Liver (tissue), 9 donors: ENCODE measurements around the gene BACH1. TPM values are rescaled to one million over a fixed set of nuclear protein-coding genes. Genes with fewer than 3 reads are reported as not detected.

Experiments
- DNase-seq: peaks from one replicate; pipeline ENCODE4 v3.0.0-alpha.2; 2017; ENCODE audit warnings: low spot score
- H3K27ac ChIP-seq, 2 donors: one replicate each; pipeline ENCODE4 v1.7.0; 2013; ENCODE audit warnings: inconsistent platforms in 2 of 2, low read length in 2 of 2, control low read depth in 1 of 2, low read depth in 1 of 2, mild to moderate bottlenecking in 1 of 2
- H3K27me3 ChIP-seq, 4 donors: one replicate each; pipeline versions ENCODE4 v1.6.1 to v1.7.0; 2013; ENCODE audit warnings: low read length in 3 of 4, inconsistent platforms in 1 of 4, mild to moderate bottlenecking in 1 of 4, moderate library complexity in 1 of 4; ENCODE audit not compliant: control insufficient read depth in 4 of 4, insufficient read depth in 4 of 4
- H3K36me3 ChIP-seq, 4 donors: one replicate each; pipeline versions ENCODE4 v1.6.1 to v1.7.0; 2013; ENCODE audit warnings: low read length in 3 of 4, mild to moderate bottlenecking in 3 of 4, low read depth in 1 of 4, moderate library complexity in 1 of 4; ENCODE audit not compliant: control insufficient read depth in 4 of 4, insufficient read depth in 3 of 4
- H3K4me1 ChIP-seq, 4 donors: one replicate each; pipeline versions ENCODE4 v1.6.1 to v1.7.0; 2013; ENCODE audit warnings: low read length in 3 of 4, mild to moderate bottlenecking in 3 of 4, moderate library complexity in 1 of 4; ENCODE audit not compliant: control insufficient read depth in 4 of 4, insufficient read depth in 4 of 4
- H3K4me3 ChIP-seq, 3 donors: one replicate each; pipeline versions ENCODE4 v1.6.1 to v1.7.0; 2013; ENCODE audit warnings: low read length in 3 of 3, control low read depth in 1 of 3, low read depth in 1 of 3, mild to moderate bottlenecking in 1 of 3
- H3K9ac ChIP-seq, 2 donors: one replicate each; pipeline ENCODE4 v1.7.0; 2013; ENCODE audit warnings: low read length in 2 of 2, mild to moderate bottlenecking in 2 of 2, moderate library complexity in 2 of 2, control low read depth in 1 of 2, low read depth in 1 of 2
- H3K9me3 ChIP-seq, 4 donors: one replicate each; pipeline versions ENCODE4 v1.6.1 to v1.7.0; 2013; ENCODE audit warnings: low read length in 3 of 4; ENCODE audit not compliant: control insufficient read depth in 4 of 4
- CTCF ChIP-seq: fragments of 150-350 bp; IDR thresholded peaks from 2 replicates; pipeline ENCODE4 v1.5.1; 2017; ENCODE audit warnings: improper control_type of control experiment, low read depth, low read length; ENCODE audit not compliant: missing input control
- EGR1 ChIP-seq, 2 donors: IDR thresholded peaks; 2 replicates each; pipeline ENCODE4 v1.6.1; 2016 to 2018; ENCODE audit warnings: antibody characterized with exemption in 2 of 2, low read depth in 2 of 2
- FOXA1 ChIP-seq: IDR thresholded peaks from 2 replicates; pipeline ENCODE4 v1.6.1; 2016; ENCODE audit warnings: antibody characterized with exemption
- FOXA2 ChIP-seq: IDR thresholded peaks from 2 replicates; pipeline ENCODE4 v1.6.1; 2016; ENCODE audit warnings: antibody characterized with exemption
- GABPA ChIP-seq, 2 donors: IDR thresholded peaks in 1 of 2; conservative IDR thresholded peaks in 1 of 2; 2 replicates each; pipeline ENCODE4 v1.6.1; 2016; ENCODE audit warnings: antibody characterized with exemption in 2 of 2, mild to moderate bottlenecking in 1 of 2, moderate library complexity in 1 of 2
- HNF4A ChIP-seq, 2 donors: conservative IDR thresholded peaks; 2 replicates each; pipeline ENCODE4 v1.6.1; 2016; ENCODE audit warnings: antibody characterized with exemption in 2 of 2, mild to moderate bottlenecking in 2 of 2
- HNF4G ChIP-seq: IDR thresholded peaks from 2 replicates; pipeline ENCODE4 v1.6.1; 2016; ENCODE audit warnings: antibody characterized with exemption
- JUND ChIP-seq, 2 donors: IDR thresholded peaks; 2 replicates each; pipeline ENCODE4 v1.6.1; 2016; ENCODE audit warnings: antibody characterized with exemption in 2 of 2
- RAD21 ChIP-seq, 2 donors: IDR thresholded peaks; 2 replicates each; pipeline ENCODE4 v1.6.1; 2016; ENCODE audit warnings: antibody characterized with exemption in 2 of 2, mild to moderate bottlenecking in 2 of 2
- RXRA ChIP-seq, 2 donors: IDR thresholded peaks; 2 replicates each; pipeline ENCODE4 v1.6.1; 2017 to 2018; ENCODE audit warnings: antibody characterized with exemption in 2 of 2, mild to moderate bottlenecking in 1 of 2
- SP1 ChIP-seq: IDR thresholded peaks from 2 replicates; pipeline ENCODE4 v1.6.1; 2018; ENCODE audit warnings: antibody characterized with exemption, mild to moderate bottlenecking
- TAF1 ChIP-seq: conservative IDR thresholded peaks from 2 replicates; pipeline ENCODE4 v1.6.1; 2016; ENCODE audit warnings: antibody characterized with exemption, mild to moderate bottlenecking
- YY1 ChIP-seq: IDR thresholded peaks from 2 replicates; pipeline ENCODE4 v1.6.1; 2016; ENCODE audit warnings: antibody characterized with exemption, mild to moderate bottlenecking
- WGBS: extraction: QIAGEN DNeasy Blood & Tissue Kit; methylation state at CpG from one replicate; pipeline ENCODE4 v1.1.7; 2013; 5-methylcytosine and 5-hydroxymethylcytosine counted together
- polyA plus RNA-seq, 2 donors: library from polyadenylated mRNA; stranded (reverse) in 1 of 2; unstranded in 1 of 2; fragments of 200-250 nt in 1 of 2; fragments of >200 nt in 1 of 2; fragmentation: Nextera tagmentation in 1 of 2; extraction: Ambion mirVana in 1 of 2; gene quantifications; one replicate each; pipeline versions ENCODE4 v1.2.1 to v1.2.3, GENCODE V29; 2013 to 2015
- total RNA-seq, 2 donors: library from RNA; depleted of rRNA; stranded (reverse); fragments of >200 nt; gene quantifications; one replicate each; pipeline ENCODE4 v1.2.3, GENCODE V29; 2014
- TF ChIP-seq, protein P1 (sequence below): IDR thresholded peaks from 2 replicates; pipeline ENCODE4 v1.6.1; 2016; ENCODE audit warnings: antibody characterized with exemption
- TF ChIP-seq, protein P2 (sequence below): IDR thresholded peaks from 2 replicates; pipeline ENCODE4 v1.6.1; 2016; ENCODE audit warnings: antibody characterized with exemption
- TF ChIP-seq, protein P3 (sequence below): IDR thresholded peaks from 2 replicates; pipeline ENCODE4 v1.6.1; 2016; ENCODE audit warnings: antibody characterized with exemption
- donor health status: healthy.
- donor health status: healthy.
- donor health status: healthy.
- donor health status: healthy.
- donor health status: healthy.

The BACH1 gene
- total and polyA plus RNA-seq, 4 donors = 7.5 to 47.1 (median 19.9) TPM

DNA sequence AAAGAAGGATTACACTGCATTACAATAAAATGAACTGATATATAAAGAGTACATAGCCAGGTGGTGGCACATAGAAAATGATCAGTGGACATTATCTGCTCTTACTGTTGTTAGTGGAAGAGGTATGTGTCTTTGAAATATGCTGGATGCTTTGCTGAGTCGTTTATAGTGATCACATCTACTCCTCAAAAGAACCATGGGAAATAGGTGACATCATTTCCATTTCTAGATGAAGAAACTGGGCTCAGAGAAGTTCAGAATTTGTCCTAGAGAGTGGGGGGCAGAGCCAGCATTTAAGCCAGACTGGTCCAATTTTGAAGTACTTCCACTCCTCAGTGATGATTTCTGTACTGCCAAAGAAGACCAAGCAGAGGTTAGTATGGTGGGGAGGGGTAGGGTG lies 34.0 kb upstream of the BACH1 start:
- WGBS = 66% methylated on average over 1 of the region's 1 CpG
- Histone ChIP-seq H3K27ac (no peak overlapping the region), H3K27me3 (no peaks in the 10 kb centered on the region), H3K4me3 (no peak overlapping the region), H3K36me3 (no peaks in the 10 kb centered on the region), H3K9ac (no peak overlapping the region), H3K4me1 (no peaks in the 10 kb centered on the region), H3K9me3 (no peaks in the 10 kb centered on the region)
- TF ChIP-seq FOXA1 (no peak), GABPA (IDR thresholded peaks at IDR 0.05 in 1 of 2, conservative IDR thresholded peaks at IDR 0.05 in 1 of 2) (no peak), EGR1 (IDR thresholded peaks at IDR 0.05; ENCODE audit: low read depth in 2 of 2) (no peak), HNF4G (no peak), YY1 (no peak), RXRA (IDR thresholded peaks at IDR 0.05) (no peak), RAD21 (IDR thresholded peaks at IDR 0.05) (no peak), JUND (IDR thresholded peaks at IDR 0.05) (no peak), SP1 (no peak)
- TF ChIP-seq, protein P1, sequence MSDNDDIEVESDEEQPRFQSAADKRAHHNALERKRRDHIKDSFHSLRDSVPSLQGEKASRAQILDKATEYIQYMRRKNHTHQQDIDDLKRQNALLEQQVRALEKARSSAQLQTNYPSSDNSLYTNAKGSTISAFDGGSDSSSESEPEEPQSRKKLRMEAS = no peak
- DNase-seq = no peak

DNA sequence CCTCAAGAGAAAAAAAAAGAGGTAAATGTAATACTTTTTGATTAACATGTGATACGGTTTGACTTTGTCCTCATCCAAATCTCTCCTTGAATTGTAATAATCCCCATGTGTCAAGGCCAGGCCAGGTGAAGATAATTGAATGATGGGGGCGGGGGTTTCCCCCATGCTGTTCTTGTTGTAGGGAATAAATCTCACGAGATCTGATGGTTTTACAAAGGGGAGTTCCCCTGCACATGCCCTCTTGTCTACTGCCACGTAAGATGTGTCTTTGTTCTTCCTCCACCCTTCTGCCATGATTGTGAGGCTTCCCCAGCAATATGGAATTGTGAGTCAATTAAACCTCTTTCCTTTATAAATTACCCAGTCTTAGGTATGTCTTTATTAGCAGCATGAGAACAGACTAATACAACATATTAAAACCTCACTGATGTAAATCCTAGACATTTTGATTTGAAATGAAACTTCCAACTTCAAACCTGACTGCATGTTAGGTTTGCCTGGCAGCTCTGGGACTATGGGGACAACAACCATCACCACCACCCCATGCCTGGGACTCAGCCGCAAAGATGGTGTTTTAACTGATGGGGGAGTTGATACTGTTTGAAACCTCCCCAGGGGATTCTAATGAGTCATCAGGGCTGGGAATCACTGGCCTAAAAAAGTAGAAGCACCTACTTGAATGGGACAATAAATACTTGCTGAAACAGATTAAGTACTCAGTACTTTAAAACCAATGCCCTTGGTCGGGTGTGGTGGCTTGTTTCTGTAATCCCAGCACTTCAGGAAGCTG lies 32.8 kb upstream of the BACH1 start:
- H3K4me3 ChIP-seq = no peak overlapping the region
- TF ChIP-seq FOXA2 (no peak), RXRA (IDR thresholded peaks at IDR 0.05) (no peak)

DNA sequence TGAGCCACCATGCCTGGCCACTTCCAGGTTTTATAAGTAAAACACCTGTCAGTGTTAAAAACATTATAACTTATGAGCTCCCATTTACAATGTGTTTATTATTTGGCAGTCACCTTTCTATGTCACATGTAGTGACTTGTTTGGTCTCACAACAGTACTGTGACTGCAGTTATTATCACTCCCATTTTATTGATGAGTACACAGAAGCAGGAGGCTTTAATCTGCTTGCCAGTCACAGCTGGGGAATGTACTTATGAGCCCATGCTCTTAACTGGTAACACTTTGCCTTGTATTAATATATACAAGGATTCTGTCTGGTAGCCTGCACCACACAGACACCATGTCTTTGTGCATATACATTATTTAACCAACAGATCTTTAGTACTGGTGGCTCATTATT lies 31.1 kb upstream of the BACH1 start:
- TF ChIP-seq FOXA1 = no peak
- no peak for TF ChIP-seq YY1
- TF ChIP-seq HNF4G = no peak
- H3K9ac ChIP-seq = no peak overlapping the region
- DNase-seq = no peak

More for the DNA sequence above, 32.8 kb upstream of the BACH1 start:
- Histone ChIP-seq H3K9me3 (no peaks in the 10 kb centered on the region), H3K27me3 (no peaks in the 10 kb centered on the region), H3K9ac (no peak overlapping the region), H3K4me1 (no peaks in the 10 kb centered on the region), H3K27ac (no peak overlapping the region), H3K36me3 (no peaks in the 10 kb centered on the region)
- no peak for DNase-seq
- 90% methylated on average over 6 of the region's 6 CpGs for WGBS

GRCh38 chr21:29271927-29272333 lies 26.8 kb upstream of the BACH1 start:
- DNase-seq = no peak
- 29% methylated on average over 6 of the region's 6 CpGs for WGBS
- Histone ChIP-seq H3K36me3 (no peaks in the 10 kb centered on the region), H3K9me3 (no peaks in the 10 kb centered on the region), H3K4me3 (no peak overlapping the region), H3K9ac (no peak overlapping the region), H3K27ac (peak overlapping the region; percentile 37 to 60), H3K4me1 (peaks cover 0 to 10% (median 3%) of the 10 kb centered on the region in 4 donors), H3K27me3 (no peaks in the 10 kb centered on the region)
- TF ChIP-seq SP1 (peak; percentile 92), JUND (IDR thresholded peaks at IDR 0.05) (peak; percentile 27 to 55), RAD21 (IDR thresholded peaks at IDR 0.05) (peak; percentile 51 to 58), HNF4A (conservative IDR thresholded peaks at IDR 0.05) (peak; percentile 79), FOXA1 (no peak), HNF4G (peak; percentile 47), YY1 (peak; percentile 64), GABPA (IDR thresholded peaks at IDR 0.05 in 1 of 2, conservative IDR thresholded peaks at IDR 0.05 in 1 of 2) (no peak), FOXA2 (peak; percentile 20), CTCF (no peak), TAF1 (no peak)
- TF ChIP-seq, protein P2, sequence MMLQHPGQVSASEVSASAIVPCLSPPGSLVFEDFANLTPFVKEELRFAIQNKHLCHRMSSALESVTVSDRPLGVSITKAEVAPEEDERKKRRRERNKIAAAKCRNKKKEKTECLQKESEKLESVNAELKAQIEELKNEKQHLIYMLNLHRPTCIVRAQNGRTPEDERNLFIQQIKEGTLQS = peak; percentile 96
- TF ChIP-seq, protein P1 = peak; percentile 62
- TF ChIP-seq, protein P3, sequence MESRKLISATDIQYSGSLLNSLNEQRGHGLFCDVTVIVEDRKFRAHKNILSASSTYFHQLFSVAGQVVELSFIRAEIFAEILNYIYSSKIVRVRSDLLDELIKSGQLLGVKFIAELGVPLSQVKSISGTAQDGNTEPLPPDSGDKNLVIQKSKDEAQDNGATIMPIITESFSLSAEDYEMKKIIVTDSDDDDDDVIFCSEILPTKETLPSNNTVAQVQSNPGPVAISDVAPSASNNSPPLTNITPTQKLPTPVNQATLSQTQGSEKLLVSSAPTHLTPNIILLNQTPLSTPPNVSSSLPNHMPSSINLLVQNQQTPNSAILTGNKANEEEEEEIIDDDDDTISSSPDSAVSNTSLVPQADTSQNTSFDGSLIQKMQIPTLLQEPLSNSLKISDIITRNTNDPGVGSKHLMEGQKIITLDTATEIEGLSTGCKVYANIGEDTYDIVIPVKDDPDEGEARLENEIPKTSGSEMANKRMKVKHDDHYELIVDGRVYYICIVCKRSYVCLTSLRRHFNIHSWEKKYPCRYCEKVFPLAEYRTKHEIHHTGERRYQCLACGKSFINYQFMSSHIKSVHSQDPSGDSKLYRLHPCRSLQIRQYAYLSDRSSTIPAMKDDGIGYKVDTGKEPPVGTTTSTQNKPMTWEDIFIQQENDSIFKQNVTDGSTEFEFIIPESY = peak; percentile 37

More for the DNA sequence above, 31.1 kb upstream of the BACH1 start:
- H3K4me3 ChIP-seq = no peak overlapping the region
- no peaks in the 10 kb centered on the region for H3K9me3 ChIP-seq
- no peaks in the 10 kb centered on the region for H3K36me3 ChIP-seq
- H3K4me1 ChIP-seq = peaks cover 0 to 10% (median 3%) of the 10 kb centered on the region in 4 donors
- H3K27me3 ChIP-seq = no peaks in the 10 kb centered on the region
- no peak overlapping the region for H3K27ac ChIP-seq
